Measurements from ENCODE around the gene CDK5RAP1. TPM values are rescaled to one million over a fixed set of nuclear protein-coding genes. Genes with fewer than 3 reads are reported as not detected.
"Not testable (repeated sequence)": the region's sequence is repeated elsewhere in the genome, so short reads cannot be mapped to it uniquely, and the experiment has no call there.

CDK5RAP1 gene
- total RNA-seq, 2 experiments from 2014 or later: 40.0 to 41.5 TPM

- ATAC-seq (ENCODE audit: low read depth) (no peak), DNase-seq (no peak)
- no peaks in the 10 kb centered on the region for H3K9me3 Mint-ChIP-seq
- no peaks in the 10 kb centered on the region for H3K4me1 Mint-ChIP-seq
- H3K27ac Mint-ChIP-seq: no peak overlapping the region
- peaks cover 5% of the 10 kb centered on the region for H3K27me3 Mint-ChIP-seq
- no peak overlapping the region for H3K4me3 Mint-ChIP-seq
- POLR2A ChIA-PET: interaction anchor here (0.6 kb wide), 1 partner anchor 16 kb away, joined by 3 read pairs; no protein-coding TSS in a partner anchor
- peaks cover 3% of the 10 kb centered on the region for H3K36me3 Mint-ChIP-seq
Observed at GRCh38 chr20:33437141-33437911, 36.0 kb upstream of the CDK5RAP1 start.

GRCh38 chr20:33434434-33434833 lies 33.1 kb upstream of the CDK5RAP1 start:
- Mint-ChIP-seq H3K4me3 (no peak overlapping the region), H3K4me1 (no peaks in the 10 kb centered on the region), H3K27me3 (no peaks in the 10 kb centered on the region), H3K27ac (peak overlapping the region; percentile 1), H3K9me3 (no peaks in the 10 kb centered on the region), H3K36me3 (peaks cover 3% of the 10 kb centered on the region)
- DNase-seq: no peak
- ATAC-seq (ENCODE audit: low read depth): no peak
- POLR2A ChIA-PET: interaction anchor here (0.5 kb wide), 2 partner anchors 10 to 32 kb away, joined by 3 read pairs; no protein-coding TSS in a partner anchor

GRCh38 chr20:33433465-33434234 lies 32.3 kb upstream of the CDK5RAP1 start:
- H3K9me3 Mint-ChIP-seq: no peaks in the 10 kb centered on the region
- ATAC-seq (ENCODE audit: low read depth) (no peak), DNase-seq (no peak)
- H3K27me3 Mint-ChIP-seq: no peaks in the 10 kb centered on the region
- no peak overlapping the region for H3K4me3 Mint-ChIP-seq
- H3K4me1 Mint-ChIP-seq: no peaks in the 10 kb centered on the region
- POLR2A ChIA-PET: interaction anchor here (0.5 kb wide), 1 partner anchor 11 kb away, joined by 3 read pairs; no protein-coding TSS in a partner anchor
- H3K36me3 Mint-ChIP-seq: peaks cover 3% of the 10 kb centered on the region
- H3K27ac Mint-ChIP-seq: no peak overlapping the region

- H3K27ac Mint-ChIP-seq: no peak overlapping the region
Observed at GRCh38 chr20:33431797-33432381, 30.6 kb upstream of the CDK5RAP1 start.

GRCh38 chr20:33423875-33424274 lies 22.6 kb upstream of the CDK5RAP1 start:
- H3K4me3 Mint-ChIP-seq; H3K4me1 Mint-ChIP-seq; H3K27me3 Mint-ChIP-seq; H3K27ac Mint-ChIP-seq; DNase-seq; ATAC-seq (ENCODE audit: low read depth); H3K36me3 Mint-ChIP-seq; H3K9me3 Mint-ChIP-seq; POLR2A ChIA-PET: not testable (repeated sequence)

More at GRCh38 chr20:33431797-33432381, 30.6 kb upstream of the CDK5RAP1 start:
- Mint-ChIP-seq H3K4me1 (no peaks in the 10 kb centered on the region), H3K36me3 (peaks cover 3% of the 10 kb centered on the region), H3K4me3 (no peak overlapping the region), H3K27me3 (no peaks in the 10 kb centered on the region), H3K9me3 (no peaks in the 10 kb centered on the region)
- no peak for ATAC-seq (ENCODE audit: low read depth)
- POLR2A ChIA-PET: interaction anchor here (1.8 kb wide), 1 partner anchor 11 kb away, joined by 4 read pairs; the partner anchor contains the start of gene SNTA1
- DNase-seq: no peak

GRCh38 chr20:33423141-33423834 lies 22.0 kb upstream of the CDK5RAP1 start:
- ATAC-seq (ENCODE audit: low read depth) (no peak), DNase-seq (no peak)
- no peaks in the 10 kb centered on the region for H3K36me3 Mint-ChIP-seq
- peaks cover 2% of the 10 kb centered on the region for H3K4me1 Mint-ChIP-seq
- no peaks in the 10 kb centered on the region for H3K9me3 Mint-ChIP-seq
- POLR2A ChIA-PET: no interaction called here
- H3K27me3 Mint-ChIP-seq: no peaks in the 10 kb centered on the region
- no peak overlapping the region for H3K4me3 Mint-ChIP-seq
- H3K27ac Mint-ChIP-seq: no peak overlapping the region

GRCh38 chr20:33419140-33419974 lies 18.0 kb upstream of the CDK5RAP1 start:
- H3K9me3 Mint-ChIP-seq: no peaks in the 10 kb centered on the region
- POLR2A ChIA-PET: interaction anchor here (0.6 to 0.7 kb wide), 2 partner anchors 25 to 755 kb away, joined by 3 read pairs; no protein-coding TSS in a partner anchor
- ATAC-seq (ENCODE audit: low read depth): no peak
- no peak for DNase-seq
- H3K4me1 Mint-ChIP-seq: peaks cover 2% of the 10 kb centered on the region
- H3K27me3 Mint-ChIP-seq: no peaks in the 10 kb centered on the region
- no peak overlapping the region for H3K4me3 Mint-ChIP-seq
- no peaks in the 10 kb centered on the region for H3K36me3 Mint-ChIP-seq
- no peak overlapping the region for H3K27ac Mint-ChIP-seq

GRCh38 chr20:33418033-33418432 lies 16.7 kb upstream of the CDK5RAP1 start:
- H3K27me3 Mint-ChIP-seq: no peaks in the 10 kb centered on the region
- H3K4me1 Mint-ChIP-seq: peaks cover 2% of the 10 kb centered on the region
- H3K4me3 Mint-ChIP-seq: no peak overlapping the region
- no peaks in the 10 kb centered on the region for H3K36me3 Mint-ChIP-seq
- H3K9me3 Mint-ChIP-seq: no peaks in the 10 kb centered on the region
- DNase-seq (no peak), ATAC-seq (ENCODE audit: low read depth) (no peak)
- POLR2A ChIA-PET: interaction anchor here (0.7 kb wide), 1 partner anchor 502 kb away, joined by 6 read pairs; no protein-coding TSS in a partner anchor
- H3K27ac Mint-ChIP-seq: no peak overlapping the region

GRCh38 chr20:33415948-33416347 lies 14.6 kb upstream of the CDK5RAP1 start:
- H3K36me3 Mint-ChIP-seq: no peaks in the 10 kb centered on the region
- DNase-seq: no peak
- POLR2A ChIA-PET: interaction anchor here (0.7 kb wide), 1 partner anchor 155 kb away, joined by 6 read pairs; no protein-coding TSS in a partner anchor
- H3K27me3 Mint-ChIP-seq: no peaks in the 10 kb centered on the region
- H3K27ac Mint-ChIP-seq: no peak overlapping the region
- no peak overlapping the region for H3K4me3 Mint-ChIP-seq
- no peak for ATAC-seq (ENCODE audit: low read depth)
- H3K9me3 Mint-ChIP-seq: no peaks in the 10 kb centered on the region
- peaks cover 4% of the 10 kb centered on the region for H3K4me1 Mint-ChIP-seq

- POLR2A ChIA-PET: no interaction called here
- peaks cover 2% of the 10 kb centered on the region for H3K36me3 Mint-ChIP-seq
- DNase-seq (no peak), ATAC-seq (ENCODE audit: low read depth) (no peak)
- no peaks in the 10 kb centered on the region for H3K27me3 Mint-ChIP-seq
- no peaks in the 10 kb centered on the region for H3K9me3 Mint-ChIP-seq
- no peak overlapping the region for H3K4me3 Mint-ChIP-seq
- H3K4me1 Mint-ChIP-seq: peaks cover 2% of the 10 kb centered on the region
- H3K27ac Mint-ChIP-seq: no peak overlapping the region
Observed at GRCh38 chr20:33412484-33412838, 11.1 kb upstream of the CDK5RAP1 start.

- Mint-ChIP-seq H3K27ac (no peak overlapping the region), H3K36me3 (peaks cover 8% of the 10 kb centered on the region), H3K4me3 (no peak overlapping the region), H3K27me3 (no peaks in the 10 kb centered on the region), H3K9me3 (no peaks in the 10 kb centered on the region), H3K4me1 (peaks cover 2% of the 10 kb centered on the region)
- POLR2A ChIA-PET: no interaction called here
- ATAC-seq (ENCODE audit: low read depth) (no peak), DNase-seq (no peak)
Observed at GRCh38 chr20:33411711-33412483, 10.6 kb upstream of the CDK5RAP1 start.

GRCh38 chr20:33411242-33411641 lies 9.9 kb upstream of the CDK5RAP1 start:
- POLR2A ChIA-PET: no interaction called here
- DNase-seq: no peak
- Mint-ChIP-seq H3K36me3 (peaks cover 9% of the 10 kb centered on the region), H3K9me3 (no peaks in the 10 kb centered on the region), H3K4me1 (peaks cover 2% of the 10 kb centered on the region), H3K4me3 (no peak overlapping the region), H3K27ac (no peak overlapping the region), H3K27me3 (no peaks in the 10 kb centered on the region)
- ATAC-seq (ENCODE audit: low read depth): no peak
